Spleen (tissue), 11 donors: ENCODE results near the gene RFX2. TPM values are rescaled to one million over a fixed set of nuclear protein-coding genes. Genes with fewer than 3 reads are reported as not detected.
"Not testable (repeated sequence)": the region's sequence is repeated elsewhere in the genome, so short reads cannot be mapped to it uniquely, and the experiment has no call there.

ENCODE experiments used
- DNase-seq: peaks from one replicate; pipeline ENCODE4 v3.0.0-alpha.2; 2020
- H3K27ac ChIP-seq, 8 donors: fragments of 200-600 bp; sonication (generic) in 7 of 8; 1 replicate in 4 of 8; 2 replicates in 4 of 8; pipeline versions ENCODE4 v1.5.0 to v1.8.0; 2016 to 2021; ENCODE audit warnings: inconsistent platforms in 4 of 8, mild to moderate bottlenecking in 4 of 8, moderate library complexity in 1 of 8
- H3K27me3 ChIP-seq, 7 donors: fragments of 200-600 bp; sonication (generic) in 6 of 7; replicated peaks in 1 of 7; 1 replicate in 4 of 7; 2 replicates in 3 of 7; pipeline versions ENCODE4 v1.5.0 to v1.8.0; 2016 to 2021; ENCODE audit warnings: inconsistent platforms in 3 of 7, mild to moderate bottlenecking in 1 of 7
- H3K36me3 ChIP-seq, 6 donors: fragments of 200-600 bp; sonication (generic) in 5 of 6; 1 replicate in 4 of 6; 2 replicates in 2 of 6; pipeline versions ENCODE4 v1.5.0 to v1.8.0; 2016 to 2021; ENCODE audit warnings: inconsistent platforms in 2 of 6
- H3K4me1 ChIP-seq, 6 donors: fragments of 200-600 bp; sonication (generic) in 5 of 6; 1 replicate in 3 of 6; 2 replicates in 3 of 6; pipeline versions ENCODE4 v1.5.0 to v1.8.0; 2016 to 2021; ENCODE audit warnings: inconsistent platforms in 3 of 6
- H3K4me3 ChIP-seq, 8 donors: fragments of 200-600 bp; sonication (generic) in 7 of 8; 1 replicate in 4 of 8; 2 replicates in 4 of 8; pipeline versions ENCODE4 v1.5.0 to v1.8.0; 2016 to 2021; ENCODE audit warnings: inconsistent platforms in 4 of 8, mild to moderate bottlenecking in 4 of 8, moderate library complexity in 2 of 8
- H3K9me3 ChIP-seq, 8 donors: fragments of 200-600 bp; sonication (generic) in 7 of 8; 1 replicate in 4 of 8; 2 replicates in 4 of 8; pipeline versions ENCODE4 v1.5.0 to v1.8.0; 2016 to 2021; ENCODE audit warnings: inconsistent platforms in 4 of 8
- POLR2A ChIP-seq, 3 donors: fragments of 450-650 bp; IDR thresholded peaks; one replicate each; pipeline ENCODE4 v1.5.1; 2017; ENCODE audit warnings: antibody characterized with exemption in 3 of 3, mild to moderate bottlenecking in 1 of 3
- POLR2AphosphoS5 ChIP-seq, 3 donors: sonication (generic); formaldehyde crosslinking; IDR thresholded peaks; one replicate each; pipeline ENCODE4 v1.5.1; 2017; ENCODE audit warnings: antibody characterized with exemption in 3 of 3
- WGBS, 5 donors: extraction: QIAGEN DNeasy Blood & Tissue Kit in 3 of 5; methylation state at CpG; one replicate each; pipeline versions ENCODE4 v1.1.5 to v1.1.7; 2013 to 2018; 5-methylcytosine and 5-hydroxymethylcytosine counted together
- intact Hi-C: fragments of 100-400 bp; cut with DNase I; formaldehyde crosslinking; loops from one replicate; pipeline ENCODE4 v1.15.0; 2023; ENCODE audit warnings: low total_unique reads
- polyA plus RNA-seq, 3 donors: library from polyadenylated mRNA; stranded (reverse); fragments of 200-250 nt; gene quantifications; one replicate each; pipeline ENCODE4 v1.2.1, GENCODE V29; 2013
- total RNA-seq, 7 donors: library from RNA; depleted of rRNA in 3 of 7; stranded (reverse); fragments of >200 nt in 3 of 7; fragmentation: NEBNext Ultra II Directional in 4 of 7; extraction: Animal tissue kit (Norgen Biotek cat#: 25700) in 4 of 7; gene quantifications; one replicate each; pipeline versions ENCODE4 v1.1.0 to v1.2.1, GENCODE V29; 2016 to 2021
- TF ChIP-seq, protein P1 (sequence below), 11 experiments: fragments of 200-600 bp in 7 of 11; fragments of 450-650 bp in 4 of 11; sonication (generic) in 4 of 11; IDR thresholded peaks in 8 of 11; conservative IDR thresholded peaks in 3 of 11; 1 replicate in 7 of 11; 2 replicates in 4 of 11; pipeline versions ENCODE4 v1.4.0 to v1.8.0; 2016 to 2021; ENCODE audit warnings: antibody characterized with exemption in 11 of 11, inconsistent platforms in 4 of 11, mild to moderate bottlenecking in 1 of 11
- donor health status: healthy with polysubstance abuse.
- donor health status: DM: no; HTN: no; CAD: no; lungs with moderate emphysema.
- donor health status: DM: no; HTN: no; CAD: no.
- donor health status: Bipolar disorder and iron deficiency.
- donor health status: healthy.
- donor health status: DM: no; HTN: no; CAD: no.
- donor health status: DM: yes; HTN: yes; CAD: no.

RFX2 gene
- total and polyA plus RNA-seq, 10 donors = 1.1 to 15.8 (median 7.8) TPM

DNA sequence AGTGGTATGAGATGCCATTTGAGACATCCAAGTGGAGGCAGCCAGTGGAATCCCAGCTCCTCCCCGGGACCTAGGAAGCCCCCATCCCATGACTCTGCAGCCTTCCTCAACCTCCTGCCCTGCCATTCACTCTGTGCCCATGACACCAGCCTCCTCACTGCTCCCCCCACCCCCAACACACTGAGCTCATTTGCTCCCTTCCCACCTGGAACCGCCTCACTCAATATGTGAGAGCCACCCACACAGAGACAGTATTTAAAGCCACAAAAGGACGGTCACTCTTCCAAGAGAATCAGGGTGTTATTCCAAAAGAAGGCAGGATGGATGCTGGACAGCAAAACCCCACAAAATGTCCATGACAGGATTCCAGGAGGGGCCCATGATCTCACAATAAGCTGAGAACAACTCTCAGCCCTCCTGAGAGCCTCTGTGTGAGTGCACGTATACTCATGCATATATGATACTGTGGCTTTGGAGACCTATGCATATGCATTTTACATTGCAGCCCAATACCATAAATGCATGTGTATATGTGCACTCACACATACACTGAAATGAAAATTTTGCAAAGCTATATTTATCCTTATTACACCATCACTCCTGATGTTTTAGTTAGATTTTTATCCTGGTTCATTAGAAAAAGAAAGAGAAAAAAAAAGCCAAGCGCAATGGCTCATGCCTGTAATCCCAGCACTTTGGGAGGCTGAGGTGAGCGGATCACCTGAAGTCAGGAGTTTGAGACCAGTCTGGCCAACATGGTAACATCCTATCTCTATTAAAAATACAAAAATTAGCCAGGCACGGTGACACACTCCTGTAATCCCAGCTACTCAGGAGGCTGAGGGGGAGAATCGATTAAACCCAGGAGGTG lies 121.5 kb downstream of the RFX2 start:
- 81 to 87% (median 84%) methylated on average over 8 of the region's 8 CpGs for WGBS, 5 donors
- no peak for DNase-seq
- no peak overlapping the region for H3K4me3 ChIP-seq
- H3K36me3 ChIP-seq = peaks cover 0 to 6% (median 0%) of the 10 kb centered on the region in 6 donors
- H3K9me3 ChIP-seq = no peaks in the 10 kb centered on the region
- H3K27me3 ChIP-seq = no peaks in the 10 kb centered on the region
- no peak overlapping the region for H3K27ac ChIP-seq
- intact Hi-C loops = no loop called here
- peaks cover 4 to 35% (median 19%) of the 10 kb centered on the region in 6 donors for H3K4me1 ChIP-seq
- TF ChIP-seq, protein P1, sequence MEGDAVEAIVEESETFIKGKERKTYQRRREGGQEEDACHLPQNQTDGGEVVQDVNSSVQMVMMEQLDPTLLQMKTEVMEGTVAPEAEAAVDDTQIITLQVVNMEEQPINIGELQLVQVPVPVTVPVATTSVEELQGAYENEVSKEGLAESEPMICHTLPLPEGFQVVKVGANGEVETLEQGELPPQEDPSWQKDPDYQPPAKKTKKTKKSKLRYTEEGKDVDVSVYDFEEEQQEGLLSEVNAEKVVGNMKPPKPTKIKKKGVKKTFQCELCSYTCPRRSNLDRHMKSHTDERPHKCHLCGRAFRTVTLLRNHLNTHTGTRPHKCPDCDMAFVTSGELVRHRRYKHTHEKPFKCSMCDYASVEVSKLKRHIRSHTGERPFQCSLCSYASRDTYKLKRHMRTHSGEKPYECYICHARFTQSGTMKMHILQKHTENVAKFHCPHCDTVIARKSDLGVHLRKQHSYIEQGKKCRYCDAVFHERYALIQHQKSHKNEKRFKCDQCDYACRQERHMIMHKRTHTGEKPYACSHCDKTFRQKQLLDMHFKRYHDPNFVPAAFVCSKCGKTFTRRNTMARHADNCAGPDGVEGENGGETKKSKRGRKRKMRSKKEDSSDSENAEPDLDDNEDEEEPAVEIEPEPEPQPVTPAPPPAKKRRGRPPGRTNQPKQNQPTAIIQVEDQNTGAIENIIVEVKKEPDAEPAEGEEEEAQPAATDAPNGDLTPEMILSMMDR (IDR thresholded peaks at IDR 0.05 in 8 of 11, conservative IDR thresholded peaks at IDR 0.05 in 3 of 11) = no peak
- TF ChIP-seq POLR2AphosphoS5 (IDR thresholded peaks at IDR 0.05) (no peak), POLR2A (IDR thresholded peaks at IDR 0.05) (no peak)

DNA sequence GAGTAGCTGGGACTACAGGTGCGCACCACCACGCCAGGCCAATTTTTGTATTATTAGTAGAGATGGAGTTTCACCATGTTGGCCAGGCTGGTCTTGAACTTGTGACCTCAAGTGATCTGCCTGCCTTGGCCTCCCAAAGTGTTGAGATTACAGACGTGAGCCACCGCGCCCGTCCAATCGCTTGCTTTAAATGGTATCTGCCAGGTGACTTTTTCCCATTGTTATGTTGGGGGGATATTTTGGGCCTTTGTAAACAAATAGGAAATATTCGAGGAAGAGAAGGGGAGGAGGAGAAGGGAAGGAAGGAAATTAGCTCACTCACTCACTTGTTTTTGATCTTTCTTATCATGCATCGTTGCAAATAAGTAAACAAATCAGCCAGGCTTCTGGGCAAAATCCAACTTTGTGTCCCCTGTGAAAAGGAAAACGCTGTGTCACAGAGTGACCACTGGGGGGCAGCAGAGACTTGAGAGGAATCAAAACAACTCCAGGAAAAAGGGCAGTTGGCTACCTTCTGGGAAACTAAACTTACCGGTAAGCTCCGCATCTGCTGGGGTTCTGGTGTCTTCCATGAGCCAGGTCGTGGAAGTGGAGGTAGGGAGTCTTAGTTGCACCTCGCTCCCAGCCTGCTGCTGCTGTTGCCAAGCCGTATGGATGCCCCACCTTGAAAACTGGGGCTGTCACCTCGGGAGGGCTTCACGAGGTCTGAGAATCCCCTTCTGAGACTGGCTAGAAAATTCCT lies 123.1 kb downstream of the RFX2 start:
- TF ChIP-seq, protein P1 (IDR thresholded peaks at IDR 0.05 in 8 of 11, conservative IDR thresholded peaks at IDR 0.05 in 3 of 11) = peak; percentile 85 to 94 (median 91)
- TF ChIP-seq POLR2AphosphoS5 (IDR thresholded peaks at IDR 0.05) = no peak
- DNase-seq = peak; percentile 86
- WGBS, 5 donors = 30 to 33% (median 30%) methylated on average over 17 of the region's 17 CpGs
- intact Hi-C loops = loop anchor here (1.0 kb wide), 1 partner anchor 35 kb away; no protein-coding TSS in a partner anchor
- H3K9me3 ChIP-seq = no peaks in the 10 kb centered on the region
- H3K36me3 ChIP-seq = no peaks in the 10 kb centered on the region
- H3K4me3 ChIP-seq = peak overlapping the region in 6 of 8 donors; percentile 6 to 67 (median 22)
- H3K27ac ChIP-seq = peak overlapping the region in 3 of 8 donors; percentile 14 to 51 (median 27)
- H3K4me1 ChIP-seq = peaks cover 0 to 31% (median 10%) of the 10 kb centered on the region in 6 donors
- no peaks in the 10 kb centered on the region for H3K27me3 ChIP-seq

DNA sequence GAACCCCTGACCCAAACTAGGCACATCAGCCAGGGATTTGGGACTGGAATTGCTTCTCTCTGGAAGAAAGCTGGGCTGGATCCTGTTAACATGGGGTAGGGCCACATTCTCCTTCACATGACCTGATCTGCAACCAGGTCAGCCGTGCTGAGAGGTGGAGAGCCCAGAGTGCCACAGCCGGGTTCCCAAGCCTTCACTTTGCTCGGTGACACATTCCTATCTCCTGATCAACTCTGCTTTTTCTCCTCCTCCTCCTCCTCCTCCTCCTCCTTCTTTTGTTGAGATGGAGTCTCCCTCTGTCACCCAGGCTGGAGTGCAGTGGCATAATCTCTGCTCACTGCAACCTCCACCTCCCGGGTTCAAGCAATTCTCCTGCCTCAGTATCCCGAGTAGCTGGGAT lies 124.5 kb downstream of the RFX2 start:
- H3K36me3 ChIP-seq, H3K4me3 ChIP-seq, DNase-seq, H3K9me3 ChIP-seq, H3K27ac ChIP-seq, intact Hi-C loops, H3K27me3 ChIP-seq: not testable (repeated sequence)
- H3K4me1 ChIP-seq = peaks cover 0 to 31% (median 10%) of the 10 kb centered on the region in 6 donors
- WGBS, 5 donors = 88 to 97% (median 91%) methylated on average over 5 of the region's 5 CpGs

- 87 to 93% (median 88%) methylated on average over 12 of the region's 12 CpGs for WGBS, 5 donors
- Histone ChIP-seq H3K9me3 (no peaks in the 10 kb centered on the region), H3K4me3 (no peak overlapping the region), H3K27ac (no peak overlapping the region), H3K36me3 (no peaks in the 10 kb centered on the region), H3K4me1 (peaks cover 0 to 33% (median 10%) of the 10 kb centered on the region in 6 donors), H3K27me3 (no peaks in the 10 kb centered on the region)
- intact Hi-C loops = no loop called here
- TF ChIP-seq POLR2A (IDR thresholded peaks at IDR 0.05) (no peak), POLR2AphosphoS5 (IDR thresholded peaks at IDR 0.05) (no peak)
- TF ChIP-seq, protein P1 (IDR thresholded peaks at IDR 0.05 in 8 of 11, conservative IDR thresholded peaks at IDR 0.05 in 3 of 11) = no peak
- DNase-seq = no peak
Observed at GRCh38 chr19:5985098-5985783, 125.1 kb downstream of the RFX2 start.
